Breast epithelium (tissue), 4 donors: ENCODE results near the gene ADGRB2. TPM values are rescaled to one million over a fixed set of nuclear protein-coding genes. Genes with fewer than 3 reads are reported as not detected.

Experiments
- DNase-seq, 2 donors: peaks; one replicate each; pipeline ENCODE4 v3.0.0-alpha.2; 2019; ENCODE audit warnings: low spot score in 2 of 2
- H3K27ac ChIP-seq, 2 donors: fragments of 200-600 bp; sonication (generic) in 1 of 2; one replicate each; pipeline ENCODE4 v1.5.1; 2016 to 2019; ENCODE audit warnings: mild to moderate bottlenecking in 1 of 2
- H3K27me3 ChIP-seq, 2 donors: fragments of 200-600 bp; sonication (generic) in 1 of 2; one replicate each; pipeline versions ENCODE4 v1.5.1 to v1.6.0; 2017 to 2019; ENCODE audit warnings: control low read depth in 1 of 2, mild to moderate bottlenecking in 1 of 2
- H3K36me3 ChIP-seq: fragments of 200-600 bp; one replicate; pipeline ENCODE4 v1.5.1; 2019
- H3K4me1 ChIP-seq, 2 donors: fragments of 200-600 bp; sonication (generic); one replicate each; pipeline ENCODE4 v1.5.1; 2016 to 2019; ENCODE audit warnings: control low read depth in 1 of 2
- H3K4me3 ChIP-seq, 3 donors: fragments of 200-600 bp; sonication (generic); 1 replicate in 2 of 3; 2 replicates in 1 of 3; pipeline ENCODE4 v1.5.1; 2016 to 2019; ENCODE audit warnings: mild to moderate bottlenecking in 3 of 3, moderate library complexity in 2 of 3
- H3K9me3 ChIP-seq, 2 donors: fragments of 200-600 bp; sonication (generic) in 1 of 2; one replicate each; pipeline ENCODE4 v1.5.1; 2016 to 2019; ENCODE audit warnings: control low read depth in 1 of 2
- CTCF ChIP-seq, 3 donors: fragments of 450-650 bp; IDR thresholded peaks; one replicate each; pipeline ENCODE4 v1.5.1; 2016 to 2017; ENCODE audit warnings: antibody characterized with exemption in 3 of 3, mild to moderate bottlenecking in 3 of 3, moderate library complexity in 3 of 3
- POLR2A ChIP-seq: fragments of 450-650 bp; IDR thresholded peaks from one replicate; pipeline ENCODE4 v1.6.1; 2016; ENCODE audit warnings: antibody characterized with exemption, mild to moderate bottlenecking, moderate library complexity
- POLR2AphosphoS5 ChIP-seq, 3 donors: sonication (generic); formaldehyde crosslinking; IDR thresholded peaks; one replicate each; pipeline ENCODE4 v1.6.1; 2017; ENCODE audit warnings: antibody characterized with exemption in 3 of 3
- intact Hi-C: fragments of 100-400 bp; cut with DNase I; formaldehyde crosslinking; loops from one replicate; pipeline ENCODE4 v1.15.1; 2023; ENCODE audit warnings: low total_unique reads
- total RNA-seq, 3 donors: library from RNA; depleted of rRNA; stranded (reverse); fragments of >200 nt; gene quantifications; one replicate each; pipeline ENCODE4 v1.1.0, GENCODE V29; 2016

ADGRB2 gene
- total RNA-seq, 3 donors from 2014 or later, result 1.3 to 4.9 (median 2.9) TPM

DNA sequence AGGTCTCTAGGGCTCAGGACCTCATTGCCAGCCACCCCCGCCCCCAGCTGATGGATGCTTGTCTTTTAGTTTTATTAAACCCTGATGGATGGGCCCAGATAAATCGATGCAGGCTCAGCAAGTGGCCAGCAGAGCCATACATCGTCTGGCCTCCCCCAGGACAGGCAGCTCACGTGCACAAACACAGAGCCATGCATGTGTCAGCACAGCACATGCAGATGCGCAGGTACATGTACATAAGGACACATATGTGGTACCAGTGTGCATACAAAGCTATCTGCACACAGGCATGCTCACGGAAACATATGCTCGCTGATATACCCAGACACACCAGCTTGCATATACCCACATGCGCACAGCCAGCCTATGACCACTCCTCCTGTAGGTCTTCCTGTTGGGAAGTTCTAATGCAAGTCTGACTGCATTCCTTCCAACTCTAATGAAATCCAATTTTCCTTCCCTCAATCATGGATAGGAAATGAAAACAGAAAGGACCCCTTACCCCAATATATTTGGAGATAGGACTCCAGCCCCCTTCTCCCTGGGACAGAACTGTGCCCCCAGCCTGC is 61.2 kb downstream of the ADGRB2 start:
- intact Hi-C loops, result no loop called here

GRCh38 chr1:31701091-31701736 is 62.9 kb downstream of the ADGRB2 start:
- H3K27ac ChIP-seq, result peak overlapping the region; percentile 93 to 95
- DNase-seq, result peak; percentile 91 to 97
- H3K27me3 ChIP-seq, result no peaks in the 10 kb centered on the region
- H3K36me3 ChIP-seq, result no peaks in the 10 kb centered on the region
- intact Hi-C loops, result no loop called here
- TF ChIP-seq POLR2A (no peak), POLR2AphosphoS5 (IDR thresholded peaks at IDR 0.05) (peak; percentile 92 to 99 (median 97)), CTCF (IDR thresholded peaks at IDR 0.05) (no peak)
- H3K4me1 ChIP-seq, result peaks cover 32 to 53% of the 10 kb centered on the region in 2 donors
- no peaks in the 10 kb centered on the region for H3K9me3 ChIP-seq
- H3K4me3 ChIP-seq, result peak overlapping the region; percentile 49 to 67 (median 55)

More for the DNA sequence above, 61.2 kb downstream of the ADGRB2 start:
- no peaks in the 10 kb centered on the region for H3K36me3 ChIP-seq
- no peaks in the 10 kb centered on the region for H3K27me3 ChIP-seq
- no peaks in the 10 kb centered on the region for H3K9me3 ChIP-seq
- peak overlapping the region; percentile 93 to 95 for H3K27ac ChIP-seq
- TF ChIP-seq POLR2AphosphoS5 (IDR thresholded peaks at IDR 0.05) (no peak), POLR2A (no peak), CTCF (IDR thresholded peaks at IDR 0.05) (no peak)
- no peak for DNase-seq
- peak overlapping the region; percentile 49 to 67 (median 55) for H3K4me3 ChIP-seq
- peaks cover 32 to 45% of the 10 kb centered on the region in 2 donors for H3K4me1 ChIP-seq

DNA sequence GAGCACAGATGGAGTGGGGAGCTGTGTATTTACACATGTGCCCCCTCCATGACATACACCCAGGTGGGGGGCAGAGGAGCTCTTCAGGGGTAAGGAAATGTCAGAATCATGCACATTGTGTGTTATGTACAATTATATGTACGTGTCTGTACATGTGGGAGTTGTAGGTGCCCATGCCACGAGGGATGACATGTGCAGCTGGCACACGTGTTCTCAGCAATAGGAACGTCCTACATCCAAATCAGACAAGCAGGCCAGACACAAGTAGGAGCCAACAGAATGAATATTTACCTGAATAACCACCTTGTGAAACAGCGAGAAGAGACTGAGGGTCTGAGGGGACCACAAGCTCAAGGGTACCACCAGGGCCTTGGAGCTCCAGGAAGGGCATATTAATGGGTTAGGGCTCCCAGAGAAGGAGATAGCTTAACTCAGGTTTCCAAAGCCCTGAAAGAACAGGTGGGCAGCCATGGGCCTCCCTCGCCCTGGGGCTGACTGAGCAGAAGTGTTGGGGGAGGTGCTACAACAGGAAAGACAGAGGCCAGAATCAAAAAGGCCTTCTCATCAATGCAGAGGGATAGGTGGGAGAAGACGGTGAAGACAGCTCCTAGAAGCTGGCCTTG is 63.6 kb downstream of the ADGRB2 start:
- intact Hi-C loops, result no loop called here
- peaks cover 33 to 58% of the 10 kb centered on the region in 2 donors for H3K4me1 ChIP-seq

GRCh38 chr1:31699341-31699891 is 64.7 kb downstream of the ADGRB2 start:
- Histone ChIP-seq H3K9me3 (no peaks in the 10 kb centered on the region), H3K4me1 (peaks cover 31 to 51% of the 10 kb centered on the region in 2 donors), H3K4me3 (no peak overlapping the region), H3K27ac (peak overlapping the region; percentile 93 to 95), H3K27me3 (no peaks in the 10 kb centered on the region), H3K36me3 (no peaks in the 10 kb centered on the region)
- TF ChIP-seq POLR2AphosphoS5 (IDR thresholded peaks at IDR 0.05) (no peak), POLR2A (no peak), CTCF (IDR thresholded peaks at IDR 0.05) (no peak)
- peak in 1 of 2 donors; percentile 37 for DNase-seq
- intact Hi-C loops, result no loop called here

More for the DNA sequence above, 63.6 kb downstream of the ADGRB2 start:
- Histone ChIP-seq H3K36me3 (no peaks in the 10 kb centered on the region), H3K9me3 (no peaks in the 10 kb centered on the region), H3K27me3 (no peaks in the 10 kb centered on the region), H3K4me3 (peak overlapping the region in 2 of 3 donors; percentile 37 to 49), H3K27ac (peak overlapping the region; percentile 93 to 95)
- no peak for TF ChIP-seq POLR2A
- TF ChIP-seq CTCF (IDR thresholded peaks at IDR 0.05), result no peak
- TF ChIP-seq POLR2AphosphoS5 (IDR thresholded peaks at IDR 0.05), result no peak
- DNase-seq, result no peak
